ENCODE data around the gene KCNMA1.

GRCh38 chr10:77490534-77491314 is 146.9 kb downstream of the KCNMA1 start:
- TF ChIP-seq EZH2 (IDR thresholded peaks at IDR 0.05; ENCODE audit: low read length, unreplicated experiment): no peak
- TF ChIP-seq, protein P1, sequence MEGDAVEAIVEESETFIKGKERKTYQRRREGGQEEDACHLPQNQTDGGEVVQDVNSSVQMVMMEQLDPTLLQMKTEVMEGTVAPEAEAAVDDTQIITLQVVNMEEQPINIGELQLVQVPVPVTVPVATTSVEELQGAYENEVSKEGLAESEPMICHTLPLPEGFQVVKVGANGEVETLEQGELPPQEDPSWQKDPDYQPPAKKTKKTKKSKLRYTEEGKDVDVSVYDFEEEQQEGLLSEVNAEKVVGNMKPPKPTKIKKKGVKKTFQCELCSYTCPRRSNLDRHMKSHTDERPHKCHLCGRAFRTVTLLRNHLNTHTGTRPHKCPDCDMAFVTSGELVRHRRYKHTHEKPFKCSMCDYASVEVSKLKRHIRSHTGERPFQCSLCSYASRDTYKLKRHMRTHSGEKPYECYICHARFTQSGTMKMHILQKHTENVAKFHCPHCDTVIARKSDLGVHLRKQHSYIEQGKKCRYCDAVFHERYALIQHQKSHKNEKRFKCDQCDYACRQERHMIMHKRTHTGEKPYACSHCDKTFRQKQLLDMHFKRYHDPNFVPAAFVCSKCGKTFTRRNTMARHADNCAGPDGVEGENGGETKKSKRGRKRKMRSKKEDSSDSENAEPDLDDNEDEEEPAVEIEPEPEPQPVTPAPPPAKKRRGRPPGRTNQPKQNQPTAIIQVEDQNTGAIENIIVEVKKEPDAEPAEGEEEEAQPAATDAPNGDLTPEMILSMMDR (conservative IDR thresholded peaks at IDR 0.05; ENCODE audit: low read depth, low read length): no peak
- no peak for TF ChIP-seq EZH2phosphoT487 (IDR thresholded peaks at IDR 0.05; ENCODE audit: borderline replicate concordance, low read length)

All from PC-3 (cell line).